ENCODE results near the gene SURF4. TPM values are rescaled to one million over a fixed set of nuclear protein-coding genes. Genes with fewer than 3 reads are reported as not detected.
A peak's percentile ranks its signal among the peaks of the same experiment; 100 is the strongest.

SURF4 gene
- total and polyA plus RNA-seq, 8 donors, result 26.4 to 200 (median 132) TPM

DNA sequence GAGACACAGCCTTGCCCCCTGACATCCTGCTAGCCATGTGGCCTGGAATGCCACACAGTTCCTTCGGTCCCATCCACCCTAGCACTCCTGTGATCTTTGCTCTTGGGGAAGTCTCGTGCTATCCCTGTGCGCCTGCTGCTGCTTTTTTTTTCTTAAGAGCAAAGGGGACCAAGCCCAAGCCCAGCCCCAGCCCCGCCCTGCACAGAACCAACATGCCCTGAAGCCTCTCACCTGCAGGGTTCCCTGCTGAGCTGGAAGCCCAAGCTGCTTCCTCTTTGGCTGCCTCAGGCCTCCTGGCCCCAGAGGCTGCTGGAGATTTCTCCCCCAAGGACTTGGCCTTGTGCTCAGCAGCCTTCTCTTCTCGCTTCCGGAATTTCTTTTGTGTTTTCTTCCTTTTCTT is 41.7 kb downstream of the SURF4 start:
- WGBS, 5 donors, result 54 to 79% (median 64%) methylated on average over 6 of the region's 6 CpGs
- Histone ChIP-seq H3K36me3 (peaks cover 41 to 60% (median 52%) of the 10 kb centered on the region in 4 donors), H3K27ac (peak overlapping the region in 1 of 5 donors; percentile 8)

DNA sequence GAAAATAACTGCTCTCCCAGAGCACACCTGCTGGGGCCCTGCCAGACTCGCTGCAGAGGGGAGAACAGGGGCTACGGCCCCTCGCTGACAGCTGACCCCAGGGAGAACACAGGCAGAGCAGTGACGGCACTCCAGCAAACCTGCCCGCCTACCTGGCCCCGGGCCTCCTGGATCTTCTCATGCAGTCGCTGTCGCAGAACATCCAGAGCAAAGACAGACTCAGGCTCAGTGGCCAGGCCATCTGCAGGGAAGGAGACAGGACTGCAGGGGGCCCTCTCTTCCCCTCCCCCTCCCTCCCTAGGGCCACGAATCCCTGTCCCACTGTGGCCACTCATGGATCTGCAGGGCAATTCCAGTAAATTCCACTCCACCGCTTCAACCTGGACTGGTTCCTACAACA is 42.3 kb downstream of the SURF4 start:
- intact Hi-C loops (cut with DNase I; ENCODE audit: low total_unique reads), result no loop called here
- H3K27me3 ChIP-seq, result no peaks in the 10 kb centered on the region
- peak overlapping the region in 1 of 4 donors; percentile 94 for H3K4me3 ChIP-seq
- WGBS, 5 donors, result 86 to 93% (median 89%) methylated on average over 7 to 10 of the region's 10 CpGs
- no peak for DNase-seq
- TF ChIP-seq EP300 (IDR thresholded peaks at IDR 0.05), result no peak
- TF ChIP-seq, protein P1, sequence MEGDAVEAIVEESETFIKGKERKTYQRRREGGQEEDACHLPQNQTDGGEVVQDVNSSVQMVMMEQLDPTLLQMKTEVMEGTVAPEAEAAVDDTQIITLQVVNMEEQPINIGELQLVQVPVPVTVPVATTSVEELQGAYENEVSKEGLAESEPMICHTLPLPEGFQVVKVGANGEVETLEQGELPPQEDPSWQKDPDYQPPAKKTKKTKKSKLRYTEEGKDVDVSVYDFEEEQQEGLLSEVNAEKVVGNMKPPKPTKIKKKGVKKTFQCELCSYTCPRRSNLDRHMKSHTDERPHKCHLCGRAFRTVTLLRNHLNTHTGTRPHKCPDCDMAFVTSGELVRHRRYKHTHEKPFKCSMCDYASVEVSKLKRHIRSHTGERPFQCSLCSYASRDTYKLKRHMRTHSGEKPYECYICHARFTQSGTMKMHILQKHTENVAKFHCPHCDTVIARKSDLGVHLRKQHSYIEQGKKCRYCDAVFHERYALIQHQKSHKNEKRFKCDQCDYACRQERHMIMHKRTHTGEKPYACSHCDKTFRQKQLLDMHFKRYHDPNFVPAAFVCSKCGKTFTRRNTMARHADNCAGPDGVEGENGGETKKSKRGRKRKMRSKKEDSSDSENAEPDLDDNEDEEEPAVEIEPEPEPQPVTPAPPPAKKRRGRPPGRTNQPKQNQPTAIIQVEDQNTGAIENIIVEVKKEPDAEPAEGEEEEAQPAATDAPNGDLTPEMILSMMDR (IDR thresholded peaks at IDR 0.05), result no peak
- H3K9me3 ChIP-seq, result no peaks in the 10 kb centered on the region
- H3K4me1 ChIP-seq, result peaks cover 21 to 35% (median 31%) of the 10 kb centered on the region in 4 donors
- H3K27ac ChIP-seq, result peak overlapping the region in 1 of 5 donors; percentile 8
- H3K36me3 ChIP-seq, result peaks cover 41 to 54% (median 49%) of the 10 kb centered on the region in 4 donors

More for the DNA sequence above, 41.7 kb downstream of the SURF4 start:
- H3K27me3 ChIP-seq, result no peaks in the 10 kb centered on the region
- peak overlapping the region in 1 of 4 donors; percentile 94 for H3K4me3 ChIP-seq
- peaks cover 21 to 35% (median 31%) of the 10 kb centered on the region in 4 donors for H3K4me1 ChIP-seq
- H3K9me3 ChIP-seq, result no peaks in the 10 kb centered on the region
- no peak for TF ChIP-seq POLR2AphosphoS5 (IDR thresholded peaks at IDR 0.05)
- TF ChIP-seq, protein P1 (IDR thresholded peaks at IDR 0.05), result no peak
- no peak for TF ChIP-seq POLR2A (IDR thresholded peaks at IDR 0.05)
- TF ChIP-seq EP300 (IDR thresholded peaks at IDR 0.05), result no peak
- intact Hi-C loops (cut with DNase I; ENCODE audit: low total_unique reads), result no loop called here
- peak; percentile 42 to 79 for DNase-seq

DNA sequence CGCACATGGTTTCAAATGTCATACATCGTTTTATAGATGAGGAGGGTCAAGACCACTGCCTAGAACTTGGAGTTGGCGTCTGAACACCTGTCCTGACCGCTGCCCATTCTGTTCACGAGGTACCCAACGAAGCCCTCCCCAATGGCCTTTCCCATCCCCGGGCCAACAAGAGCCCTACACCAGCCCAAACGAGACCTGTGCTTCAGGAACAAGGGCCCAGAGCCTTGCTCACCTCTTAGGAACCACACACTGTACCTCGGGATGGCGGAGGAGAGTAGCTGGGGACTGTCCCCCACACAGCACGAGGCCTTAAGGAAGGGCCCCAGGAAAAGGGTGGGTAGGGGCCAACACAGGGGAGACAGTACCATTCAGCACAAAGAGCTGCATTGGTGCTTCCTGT is 42.8 kb downstream of the SURF4 start:
- no peak for TF ChIP-seq POLR2A (IDR thresholded peaks at IDR 0.05)
- TF ChIP-seq EP300 (IDR thresholded peaks at IDR 0.05), result no peak
- TF ChIP-seq, protein P1 (IDR thresholded peaks at IDR 0.05), result no peak
- TF ChIP-seq POLR2AphosphoS5 (IDR thresholded peaks at IDR 0.05), result no peak
- Histone ChIP-seq H3K4me3 (no peak overlapping the region), H3K9me3 (no peaks in the 10 kb centered on the region), H3K27me3 (no peaks in the 10 kb centered on the region), H3K4me1 (peaks cover 21 to 35% (median 31%) of the 10 kb centered on the region in 4 donors), H3K36me3 (peaks cover 41 to 52% (median 48%) of the 10 kb centered on the region in 4 donors), H3K27ac (no peak overlapping the region)
- intact Hi-C loops (cut with DNase I; ENCODE audit: low total_unique reads), result no loop called here
- WGBS, 5 donors, result 89 to 94% (median 92%) methylated on average over 11 of the region's 11 CpGs
- no peak for DNase-seq

DNA sequence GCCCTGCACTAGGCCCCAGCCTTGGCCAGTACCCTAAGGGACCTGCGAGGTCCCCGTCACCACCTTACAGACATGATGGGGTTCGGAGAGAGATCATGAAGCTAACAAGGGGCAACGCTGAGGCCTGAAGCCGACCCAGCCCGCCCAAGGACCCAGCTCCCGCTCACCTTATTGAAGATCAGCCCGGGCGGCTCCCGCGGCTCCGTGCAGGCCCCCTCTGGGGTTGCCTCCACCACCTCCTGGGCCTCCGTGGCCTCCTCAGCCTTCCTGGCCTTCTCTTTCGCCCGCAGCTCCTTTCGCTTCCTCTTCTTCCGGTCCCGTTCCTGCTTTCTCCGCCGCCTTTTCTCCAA is 43.5 kb downstream of the SURF4 start:
- no peak for DNase-seq
- Histone ChIP-seq H3K27ac (no peak overlapping the region), H3K9me3 (no peaks in the 10 kb centered on the region), H3K4me3 (no peak overlapping the region), H3K4me1 (peaks cover 21 to 35% (median 31%) of the 10 kb centered on the region in 4 donors), H3K27me3 (no peaks in the 10 kb centered on the region), H3K36me3 (peaks cover 41 to 52% (median 48%) of the 10 kb centered on the region in 4 donors)
- intact Hi-C loops (cut with DNase I; ENCODE audit: low total_unique reads), result no loop called here
- TF ChIP-seq, protein P1 (IDR thresholded peaks at IDR 0.05), result no peak
- TF ChIP-seq POLR2AphosphoS5 (IDR thresholded peaks at IDR 0.05) (no peak), POLR2A (IDR thresholded peaks at IDR 0.05) (no peak), EP300 (IDR thresholded peaks at IDR 0.05) (no peak)
- WGBS, 5 donors, result 88 to 98% (median 91%) methylated on average over 16 to 20 of the region's 20 CpGs
